Neural cell (in vitro differentiated cells): Measurements from ENCODE around the gene BCL2.

Experiments
- EP300 ChIP-seq: fragments of 450-650 bp; conservative IDR thresholded peaks from 2 replicates; pipeline ENCODE4 v1.6.1; 2014; ENCODE audit warnings: antibody characterized with exemption, mild to moderate bottlenecking, moderate library complexity; ENCODE audit not compliant: poor library complexity, severe bottlenecking
- POLR2AphosphoS5 ChIP-seq: IDR thresholded peaks from 2 replicates; pipeline ENCODE4 v1.6.1; 2012
- TF ChIP-seq, protein P1 (sequence below): fragments of 450-650 bp; IDR thresholded peaks from 2 replicates; pipeline ENCODE4 v1.5.1; 2014; ENCODE audit warnings: antibody characterized with exemption, mild to moderate bottlenecking, moderate library complexity; ENCODE audit not compliant: poor library complexity, severe bottlenecking
- TF ChIP-seq, protein P2 (sequence below): IDR thresholded peaks from 2 replicates; pipeline ENCODE4 v1.6.1; 2012; ENCODE audit warnings: borderline replicate concordance

- TF ChIP-seq EP300 (no peak), POLR2AphosphoS5 (no peak)
- TF ChIP-seq, protein P1, sequence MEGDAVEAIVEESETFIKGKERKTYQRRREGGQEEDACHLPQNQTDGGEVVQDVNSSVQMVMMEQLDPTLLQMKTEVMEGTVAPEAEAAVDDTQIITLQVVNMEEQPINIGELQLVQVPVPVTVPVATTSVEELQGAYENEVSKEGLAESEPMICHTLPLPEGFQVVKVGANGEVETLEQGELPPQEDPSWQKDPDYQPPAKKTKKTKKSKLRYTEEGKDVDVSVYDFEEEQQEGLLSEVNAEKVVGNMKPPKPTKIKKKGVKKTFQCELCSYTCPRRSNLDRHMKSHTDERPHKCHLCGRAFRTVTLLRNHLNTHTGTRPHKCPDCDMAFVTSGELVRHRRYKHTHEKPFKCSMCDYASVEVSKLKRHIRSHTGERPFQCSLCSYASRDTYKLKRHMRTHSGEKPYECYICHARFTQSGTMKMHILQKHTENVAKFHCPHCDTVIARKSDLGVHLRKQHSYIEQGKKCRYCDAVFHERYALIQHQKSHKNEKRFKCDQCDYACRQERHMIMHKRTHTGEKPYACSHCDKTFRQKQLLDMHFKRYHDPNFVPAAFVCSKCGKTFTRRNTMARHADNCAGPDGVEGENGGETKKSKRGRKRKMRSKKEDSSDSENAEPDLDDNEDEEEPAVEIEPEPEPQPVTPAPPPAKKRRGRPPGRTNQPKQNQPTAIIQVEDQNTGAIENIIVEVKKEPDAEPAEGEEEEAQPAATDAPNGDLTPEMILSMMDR, result no peak
- TF ChIP-seq, protein P2, sequence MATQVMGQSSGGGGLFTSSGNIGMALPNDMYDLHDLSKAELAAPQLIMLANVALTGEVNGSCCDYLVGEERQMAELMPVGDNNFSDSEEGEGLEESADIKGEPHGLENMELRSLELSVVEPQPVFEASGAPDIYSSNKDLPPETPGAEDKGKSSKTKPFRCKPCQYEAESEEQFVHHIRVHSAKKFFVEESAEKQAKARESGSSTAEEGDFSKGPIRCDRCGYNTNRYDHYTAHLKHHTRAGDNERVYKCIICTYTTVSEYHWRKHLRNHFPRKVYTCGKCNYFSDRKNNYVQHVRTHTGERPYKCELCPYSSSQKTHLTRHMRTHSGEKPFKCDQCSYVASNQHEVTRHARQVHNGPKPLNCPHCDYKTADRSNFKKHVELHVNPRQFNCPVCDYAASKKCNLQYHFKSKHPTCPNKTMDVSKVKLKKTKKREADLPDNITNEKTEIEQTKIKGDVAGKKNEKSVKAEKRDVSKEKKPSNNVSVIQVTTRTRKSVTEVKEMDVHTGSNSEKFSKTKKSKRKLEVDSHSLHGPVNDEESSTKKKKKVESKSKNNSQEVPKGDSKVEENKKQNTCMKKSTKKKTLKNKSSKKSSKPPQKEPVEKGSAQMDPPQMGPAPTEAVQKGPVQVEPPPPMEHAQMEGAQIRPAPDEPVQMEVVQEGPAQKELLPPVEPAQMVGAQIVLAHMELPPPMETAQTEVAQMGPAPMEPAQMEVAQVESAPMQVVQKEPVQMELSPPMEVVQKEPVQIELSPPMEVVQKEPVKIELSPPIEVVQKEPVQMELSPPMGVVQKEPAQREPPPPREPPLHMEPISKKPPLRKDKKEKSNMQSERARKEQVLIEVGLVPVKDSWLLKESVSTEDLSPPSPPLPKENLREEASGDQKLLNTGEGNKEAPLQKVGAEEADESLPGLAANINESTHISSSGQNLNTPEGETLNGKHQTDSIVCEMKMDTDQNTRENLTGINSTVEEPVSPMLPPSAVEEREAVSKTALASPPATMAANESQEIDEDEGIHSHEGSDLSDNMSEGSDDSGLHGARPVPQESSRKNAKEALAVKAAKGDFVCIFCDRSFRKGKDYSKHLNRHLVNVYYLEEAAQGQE, result no peak
Observed at GRCh38 chr18:63208676-63209075, 110.9 kb downstream of the BCL2 start.
